ENCODE data around the gene EMD.

EMD gene

DNA sequence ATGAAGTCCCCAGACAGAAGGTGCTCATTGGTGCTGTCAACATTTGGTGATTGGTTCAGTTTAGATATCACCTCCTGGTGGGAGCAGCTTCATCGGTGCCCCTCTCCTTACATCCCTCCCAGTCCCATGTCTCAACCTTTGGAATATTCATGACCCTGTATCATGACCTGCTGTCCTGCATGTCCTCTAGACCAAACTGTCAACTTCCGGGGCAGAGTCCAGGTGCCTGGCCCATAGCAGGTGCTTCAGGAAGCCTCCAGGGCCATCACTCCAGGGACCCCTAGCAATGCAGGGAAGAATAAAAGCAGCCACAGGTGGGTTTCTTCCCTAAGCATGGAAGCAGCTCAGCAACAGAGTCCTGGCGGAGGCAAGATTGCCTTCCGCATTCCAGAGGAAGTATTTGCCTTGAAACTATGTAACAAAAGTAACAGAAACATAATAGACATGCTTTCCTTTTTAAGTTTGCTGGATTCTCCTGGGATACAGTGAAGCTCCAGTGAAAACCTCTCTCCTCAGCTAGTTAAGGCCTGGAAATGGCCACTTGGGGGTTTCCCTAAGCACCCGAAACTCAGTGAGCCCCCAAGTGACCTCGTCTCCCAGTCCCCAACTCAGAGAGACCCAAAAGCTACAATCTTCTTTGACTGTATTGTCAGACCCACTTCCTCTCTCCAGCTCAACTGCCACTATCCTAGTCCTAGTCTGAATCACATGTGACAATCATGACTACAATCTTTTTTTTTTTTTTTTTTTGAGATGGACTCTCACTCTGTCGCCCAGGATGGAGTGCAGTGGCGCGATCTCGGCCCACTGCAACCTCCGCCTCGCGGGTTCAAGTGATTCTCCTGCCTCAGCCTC lies 48.0 kb downstream of the EMD start:
- no peak for DNase-seq

DNA sequence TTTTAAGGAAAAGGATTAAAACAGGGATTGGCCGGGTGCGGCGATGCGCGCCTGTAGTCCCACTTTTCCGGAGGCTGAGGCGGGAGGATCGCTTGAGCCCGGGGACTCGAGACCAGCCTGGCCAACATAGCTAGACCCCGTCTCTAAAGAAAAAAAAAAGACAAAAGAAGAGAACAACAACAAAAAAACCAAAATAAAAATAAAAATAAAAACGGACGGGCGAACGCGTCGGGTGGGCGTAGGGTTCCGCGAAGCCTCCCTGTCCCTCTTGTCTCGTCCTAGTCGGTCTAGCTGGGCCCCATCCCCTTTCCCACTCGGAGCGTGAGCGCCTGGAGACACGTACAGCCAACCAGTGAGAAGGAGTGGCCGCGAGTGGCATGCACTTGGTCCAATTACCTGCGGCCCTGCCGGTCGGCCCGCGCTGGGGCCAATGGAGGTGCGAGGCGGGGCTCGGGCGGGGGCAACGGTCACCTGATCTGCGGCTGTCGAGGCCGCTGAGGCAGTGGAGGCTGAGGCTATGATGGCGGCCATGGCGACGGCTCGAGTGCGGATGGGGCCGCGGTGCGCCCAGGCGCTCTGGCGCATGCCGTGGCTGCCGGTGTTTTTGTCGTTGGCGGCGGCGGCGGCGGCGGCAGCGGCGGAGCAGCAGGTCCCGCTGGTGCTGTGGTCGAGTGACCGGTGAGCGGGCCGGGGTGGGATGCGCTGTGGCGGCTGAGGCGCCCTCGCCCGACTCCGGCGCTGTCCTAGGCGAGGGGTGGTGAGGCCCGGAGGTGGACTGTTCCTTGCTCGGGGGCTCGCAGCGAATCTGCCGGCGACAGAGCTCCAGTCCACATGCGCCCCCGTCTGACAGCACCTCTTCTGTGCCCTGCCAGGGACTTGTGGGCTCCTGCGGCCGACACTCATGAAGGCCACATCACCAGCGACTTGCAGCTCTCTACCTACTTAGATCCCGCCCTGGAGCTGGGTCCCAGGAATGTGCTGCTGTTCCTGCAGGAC lies 49.4 kb downstream of the EMD start, which contains the start of gene ATP6AP1:
ATP6AP1 (plus strand) TSS at position 502 of the 996 bp plus-strand sequence; CDS start at position 518, 16 bp downstream.
- peak; percentile 87 for DNase-seq

DNA sequence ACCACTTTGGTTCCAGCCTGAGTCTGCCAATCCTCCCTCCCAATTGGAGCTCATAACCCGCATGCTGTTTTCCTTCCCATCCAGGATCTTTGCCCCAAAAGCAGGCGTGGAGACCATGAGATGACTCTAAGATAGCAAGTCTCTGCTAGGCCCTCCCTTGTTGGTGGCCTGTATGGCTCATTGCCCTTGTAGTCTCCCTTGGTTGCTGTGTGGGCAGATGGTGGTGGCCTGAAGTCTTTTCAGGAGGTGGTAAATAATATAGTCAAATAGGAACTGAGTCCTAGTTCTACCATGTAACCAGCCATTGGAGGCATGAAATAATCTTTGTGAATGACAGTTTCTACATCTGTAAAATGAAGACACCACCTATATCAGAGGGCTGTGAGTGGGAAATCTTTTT lies 50.6 kb downstream of the EMD start:
- no peak for DNase-seq

DNA sequence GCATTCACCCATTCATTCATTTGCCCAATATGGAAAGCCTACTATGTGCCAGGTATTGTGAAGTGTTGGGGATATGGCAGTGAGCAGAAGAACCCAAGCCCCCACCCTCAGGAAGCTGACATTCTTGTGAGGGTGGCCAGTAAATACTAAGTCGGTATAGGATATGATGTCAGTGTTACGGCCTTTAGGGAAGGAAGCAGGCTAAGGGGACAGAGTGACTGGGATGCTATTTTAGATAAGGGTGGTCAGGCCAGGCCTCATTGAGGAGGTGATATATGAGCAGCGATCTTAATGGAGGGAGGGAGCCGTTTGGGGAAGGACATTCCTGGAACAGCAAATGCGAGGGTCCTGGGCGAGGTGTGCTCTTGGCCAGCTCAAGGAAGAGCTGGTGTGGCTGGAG lies 51.4 kb downstream of the EMD start:
- no peak for DNase-seq

DNA sequence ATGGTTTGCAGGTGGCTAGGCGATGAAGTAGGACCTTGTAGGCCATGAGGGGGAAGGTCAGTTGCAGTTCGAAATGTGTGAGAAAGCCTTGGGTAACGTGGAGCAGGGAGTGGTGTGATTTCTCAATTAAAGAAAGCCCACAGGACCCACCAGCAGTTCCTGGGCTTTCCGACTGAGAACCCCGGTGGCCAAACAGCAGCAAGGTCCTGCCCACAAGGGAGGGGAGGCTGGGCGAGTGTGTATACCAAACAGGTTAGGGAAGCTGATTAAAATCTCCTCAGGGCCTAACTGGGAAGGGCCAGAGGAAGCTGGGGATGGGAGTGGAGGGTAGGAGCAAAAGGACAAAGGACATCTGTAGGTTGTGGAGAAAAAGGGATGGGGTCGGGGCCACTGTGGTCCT lies 51.8 kb downstream of the EMD start:
- DNase-seq, result no peak

Measured in stimulated activated naive CD4-positive, alpha-beta T cell treated with Interleukin-2 at 50 U/mL for 16 hours (primary cell).